HG03354 (cell line): ENCODE results near the gene RASA2.

Experiments
- ATAC-seq: cut with Tn5 transposase; IDR thresholded peaks from one replicate; pipeline ENCODE4 v1.9.1; 2021; ENCODE audit warnings: mild to moderate bottlenecking; ENCODE audit not compliant: unreplicated experiment, poor library complexity, severe bottlenecking

RASA2 gene, protein sequence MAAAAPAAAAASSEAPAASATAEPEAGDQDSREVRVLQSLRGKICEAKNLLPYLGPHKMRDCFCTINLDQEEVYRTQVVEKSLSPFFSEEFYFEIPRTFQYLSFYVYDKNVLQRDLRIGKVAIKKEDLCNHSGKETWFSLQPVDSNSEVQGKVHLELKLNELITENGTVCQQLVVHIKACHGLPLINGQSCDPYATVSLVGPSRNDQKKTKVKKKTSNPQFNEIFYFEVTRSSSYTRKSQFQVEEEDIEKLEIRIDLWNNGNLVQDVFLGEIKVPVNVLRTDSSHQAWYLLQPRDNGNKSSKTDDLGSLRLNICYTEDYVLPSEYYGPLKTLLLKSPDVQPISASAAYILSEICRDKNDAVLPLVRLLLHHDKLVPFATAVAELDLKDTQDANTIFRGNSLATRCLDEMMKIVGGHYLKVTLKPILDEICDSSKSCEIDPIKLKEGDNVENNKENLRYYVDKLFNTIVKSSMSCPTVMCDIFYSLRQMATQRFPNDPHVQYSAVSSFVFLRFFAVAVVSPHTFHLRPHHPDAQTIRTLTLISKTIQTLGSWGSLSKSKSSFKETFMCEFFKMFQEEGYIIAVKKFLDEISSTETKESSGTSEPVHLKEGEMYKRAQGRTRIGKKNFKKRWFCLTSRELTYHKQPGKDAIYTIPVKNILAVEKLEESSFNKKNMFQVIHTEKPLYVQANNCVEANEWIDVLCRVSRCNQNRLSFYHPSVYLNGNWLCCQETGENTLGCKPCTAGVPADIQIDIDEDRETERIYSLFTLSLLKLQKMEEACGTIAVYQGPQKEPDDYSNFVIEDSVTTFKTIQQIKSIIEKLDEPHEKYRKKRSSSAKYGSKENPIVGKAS

GRCh38 chr3:141486746-141487520 lies at the start of gene RASA2:
Gene RASA2 (plus strand): TSS chr3:141487027. CDS start chr3:141487084, 57 bp downstream.
- ATAC-seq: peak; percentile 63

DNA sequence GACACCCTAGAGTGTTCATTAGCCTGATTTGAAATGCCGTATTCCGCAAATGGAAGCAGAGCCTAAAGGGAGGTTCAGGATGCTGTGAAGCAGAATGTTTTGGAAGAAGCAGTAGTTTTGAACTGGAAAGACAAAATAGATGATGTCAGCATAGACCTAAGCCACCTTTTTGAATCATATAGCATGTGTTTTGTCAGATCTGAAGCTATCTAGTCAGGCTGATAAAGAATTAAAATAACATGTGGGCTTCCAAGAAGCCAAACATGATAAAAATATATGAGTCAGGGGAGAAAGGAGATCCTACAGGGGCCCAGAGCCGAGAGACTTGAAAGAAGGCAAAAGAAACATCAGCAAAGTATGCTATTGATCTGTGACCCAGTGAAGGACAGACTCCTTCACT lies 47.2 kb upstream of the RASA2 start:
- no peak for ATAC-seq

GRCh38 chr3:141440942-141441341 lies 45.9 kb upstream of the RASA2 start:
- ATAC-seq: peak; percentile 11

DNA sequence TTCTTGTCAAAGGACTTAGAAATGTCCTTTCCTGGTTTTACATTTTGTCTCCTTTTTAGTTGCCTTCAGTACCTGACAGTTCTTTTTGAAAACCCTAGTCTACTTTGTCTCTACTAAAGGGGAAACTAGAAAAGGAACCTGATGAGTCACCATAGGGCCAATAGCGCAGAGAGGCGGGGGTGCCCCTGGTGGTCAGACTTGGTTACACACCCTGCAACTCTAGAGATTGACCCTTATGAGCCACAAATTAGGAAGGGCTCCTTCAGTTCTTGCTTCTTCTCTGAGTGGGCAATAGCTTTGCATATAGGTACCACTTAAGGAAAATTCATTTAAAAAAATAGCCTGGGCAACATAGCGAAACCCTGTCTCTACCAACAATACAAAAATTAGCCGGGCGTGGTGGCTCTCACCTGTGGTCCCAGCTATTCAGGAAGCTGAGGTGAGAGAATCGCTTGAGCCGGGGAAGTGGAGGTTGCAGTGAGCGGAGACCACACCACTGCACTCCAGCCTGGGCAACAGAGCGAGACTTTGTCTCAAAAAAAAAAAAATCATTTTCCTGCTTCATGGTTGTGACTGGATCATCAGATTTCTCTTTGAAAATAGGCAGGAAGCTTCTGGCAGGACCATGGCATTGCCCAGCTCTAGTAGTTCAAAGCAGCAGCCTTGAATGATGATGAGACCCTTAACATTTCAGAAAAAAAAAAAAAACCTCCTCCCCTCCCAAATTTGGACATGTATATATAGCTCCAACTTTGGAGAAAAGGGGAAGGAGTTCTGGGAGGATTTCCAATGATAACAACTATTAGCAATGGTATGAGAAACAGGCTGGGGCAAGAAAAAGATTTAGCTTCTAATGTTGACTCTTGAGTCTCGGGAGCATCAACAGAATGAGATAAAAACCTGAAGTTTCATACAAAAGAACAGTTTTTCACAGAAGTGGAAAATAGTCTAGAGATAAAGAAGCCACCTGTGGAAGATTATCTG lies 45.2 kb upstream of the RASA2 start:
- ATAC-seq: peak; percentile 95

DNA sequence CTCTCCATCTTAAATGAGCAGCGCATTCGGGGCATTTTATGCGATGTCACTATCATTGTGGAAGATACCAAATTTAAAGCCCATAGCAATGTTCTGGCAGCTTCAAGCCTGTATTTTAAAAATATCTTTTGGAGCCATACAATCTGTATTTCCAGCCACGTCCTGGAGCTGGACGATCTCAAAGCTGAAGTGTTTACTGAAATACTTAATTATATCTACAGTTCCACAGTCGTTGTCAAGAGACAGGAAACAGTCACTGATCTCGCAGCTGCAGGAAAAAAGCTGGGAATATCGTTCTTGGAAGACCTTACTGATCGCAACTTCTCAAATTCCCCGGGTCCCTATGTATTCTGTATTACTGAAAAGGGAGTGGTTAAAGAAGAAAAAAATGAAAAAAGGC lies 44.4 kb upstream of the RASA2 start:
- ATAC-seq: no peak

GRCh38 chr3:141442914-141443313 lies 43.9 kb upstream of the RASA2 start:
- ATAC-seq: no peak

DNA sequence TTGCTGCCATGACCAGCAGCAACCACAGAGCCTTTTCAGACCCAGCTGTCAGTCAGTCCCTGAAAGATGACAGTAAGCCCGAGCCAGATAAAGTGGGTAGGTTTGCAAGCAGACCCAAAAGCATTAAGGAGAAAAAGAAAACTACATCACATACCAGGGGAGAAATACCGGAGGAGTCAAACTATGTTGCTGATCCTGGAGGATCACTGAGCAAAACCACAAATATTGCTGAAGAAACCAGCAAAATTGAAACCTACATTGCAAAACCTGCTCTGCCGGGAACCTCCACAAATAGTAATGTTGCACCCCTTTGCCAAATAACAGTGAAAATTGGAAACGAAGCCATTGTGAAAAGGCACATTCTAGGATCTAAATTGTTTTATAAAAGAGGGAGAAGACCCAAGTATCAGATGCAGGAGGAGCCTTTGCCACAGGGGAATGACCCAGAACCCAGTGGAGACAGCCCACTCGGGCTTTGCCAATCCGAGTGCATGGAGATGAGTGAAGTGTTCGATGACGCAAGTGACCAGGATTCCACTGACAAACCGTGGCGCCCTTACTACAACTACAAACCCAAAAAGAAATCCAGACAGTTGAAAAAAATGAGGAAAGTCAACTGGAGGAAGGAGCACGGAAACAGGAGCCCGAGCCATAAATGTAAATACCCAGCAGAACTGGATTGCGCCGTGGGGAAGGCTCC lies 42.1 kb upstream of the RASA2 start:
- no peak for ATAC-seq

- ATAC-seq: no peak
These were observed 40.8 kb upstream of the RASA2 start for GRCh38 chr3:141445990-141446389.

- no peak for ATAC-seq
These were observed 40.1 kb upstream of the RASA2 start for GRCh38 chr3:141446737-141447136.

DNA sequence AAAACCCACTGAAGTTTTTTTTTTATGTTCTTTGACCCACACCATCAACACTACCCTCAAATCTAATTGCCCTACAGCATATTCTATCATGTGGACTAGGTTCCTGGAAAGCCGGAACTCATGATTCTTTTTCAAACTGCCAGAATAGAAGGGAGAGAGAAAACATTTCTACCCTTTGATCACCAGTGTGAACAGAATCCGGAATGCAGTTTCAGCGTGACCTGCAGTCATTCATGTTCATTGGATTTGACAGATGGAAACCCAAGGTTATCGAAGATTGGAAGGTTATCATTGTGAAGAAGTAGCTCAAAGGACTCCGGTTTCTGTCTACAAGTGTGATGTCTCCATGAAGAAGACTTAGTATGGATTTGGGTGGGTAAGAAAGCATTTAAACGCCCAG lies 39.4 kb upstream of the RASA2 start:
- ATAC-seq: no peak

- no peak for ATAC-seq
These were observed 38.1 kb upstream of the RASA2 start for GRCh38 chr3:141448606-141449220.

DNA sequence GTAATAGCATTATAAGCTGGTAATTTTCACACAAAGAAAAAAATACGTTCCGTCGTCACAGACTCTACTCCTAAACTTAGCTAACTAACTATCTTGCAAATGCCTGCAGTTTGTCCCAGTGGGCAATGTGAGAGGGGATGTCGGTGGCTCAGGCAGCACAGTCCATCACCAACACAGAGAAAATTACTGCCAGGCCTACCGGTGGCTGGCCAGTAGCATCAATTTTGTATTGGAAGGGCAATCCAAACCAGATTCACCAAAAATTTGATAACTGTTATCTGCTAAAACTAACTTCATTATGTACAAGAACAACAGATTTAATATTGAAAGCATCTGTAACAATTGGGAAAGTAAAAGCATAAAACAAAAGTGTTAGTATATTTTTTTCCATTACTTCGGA lies 37.4 kb upstream of the RASA2 start:
- no peak for ATAC-seq

DNA sequence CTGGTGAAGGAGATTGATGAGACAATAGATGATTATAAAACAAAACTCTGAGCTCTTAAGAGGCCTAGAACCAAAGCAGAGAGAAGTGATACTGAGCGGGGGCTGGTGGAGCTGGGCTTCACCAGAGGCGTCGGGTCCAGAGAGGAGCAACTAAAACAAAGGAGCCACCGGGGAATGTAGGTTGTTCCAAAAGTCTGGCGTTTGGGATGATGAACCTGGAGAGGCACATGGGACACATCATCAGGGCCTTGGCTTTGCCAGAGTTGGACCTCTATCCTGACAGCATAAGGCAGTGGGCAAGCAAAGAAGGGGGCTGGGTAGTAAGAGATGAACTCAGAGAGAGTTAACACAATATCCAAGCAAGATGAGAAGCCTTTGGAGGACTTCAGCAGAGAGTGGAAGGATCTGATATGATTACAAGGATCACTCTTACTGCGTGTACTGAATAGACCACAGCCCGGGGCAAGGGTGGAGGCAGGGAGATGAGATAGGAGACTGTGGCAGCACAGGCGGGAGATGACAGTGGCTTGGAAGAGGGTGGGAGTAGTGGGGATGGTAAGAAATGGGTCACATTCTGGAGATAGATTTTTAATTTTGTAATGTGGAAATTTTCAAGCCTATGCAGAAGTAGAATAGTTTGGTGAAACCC lies 36.0 kb upstream of the RASA2 start:
- ATAC-seq: no peak

DNA sequence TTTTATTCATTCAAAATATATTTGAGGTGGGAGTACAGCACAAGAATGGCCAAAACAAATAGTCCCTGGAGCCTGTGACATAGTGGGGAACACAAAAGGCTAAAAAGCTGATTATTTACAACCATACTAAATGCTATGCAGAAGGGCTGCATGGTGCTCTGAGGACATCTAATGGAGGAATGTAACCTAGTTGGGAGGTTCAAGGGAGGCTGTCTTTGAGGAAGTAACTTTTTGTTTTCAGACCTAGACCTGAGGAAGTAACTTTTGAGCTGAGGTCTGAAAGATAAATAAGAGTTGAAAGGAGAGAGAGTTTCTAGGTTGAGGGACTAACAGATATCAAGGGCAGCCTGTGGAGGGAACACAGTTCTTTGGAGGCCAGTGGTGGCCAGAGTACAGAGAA lies 34.8 kb upstream of the RASA2 start:
- ATAC-seq: peak; percentile 85

DNA sequence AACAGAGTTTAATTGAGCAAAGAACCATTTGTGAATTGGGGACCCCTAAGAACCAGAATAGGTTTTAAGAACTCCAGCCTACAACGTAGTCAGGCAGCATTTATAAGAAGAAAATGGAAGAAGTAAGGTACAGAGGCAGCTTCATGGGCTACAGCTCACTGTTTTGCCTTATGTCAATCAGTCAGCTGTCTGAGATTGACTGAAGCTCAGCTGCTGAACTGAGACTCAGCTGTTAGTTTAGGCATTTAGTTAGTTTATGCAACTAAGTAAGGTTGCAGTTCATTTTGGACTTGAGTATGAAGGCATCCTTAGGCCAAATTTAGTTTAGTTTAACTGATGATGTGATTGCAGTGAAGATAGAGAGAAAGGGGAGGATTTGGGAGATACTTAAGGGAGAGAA lies 34.1 kb upstream of the RASA2 start:
- ATAC-seq: no peak

DNA sequence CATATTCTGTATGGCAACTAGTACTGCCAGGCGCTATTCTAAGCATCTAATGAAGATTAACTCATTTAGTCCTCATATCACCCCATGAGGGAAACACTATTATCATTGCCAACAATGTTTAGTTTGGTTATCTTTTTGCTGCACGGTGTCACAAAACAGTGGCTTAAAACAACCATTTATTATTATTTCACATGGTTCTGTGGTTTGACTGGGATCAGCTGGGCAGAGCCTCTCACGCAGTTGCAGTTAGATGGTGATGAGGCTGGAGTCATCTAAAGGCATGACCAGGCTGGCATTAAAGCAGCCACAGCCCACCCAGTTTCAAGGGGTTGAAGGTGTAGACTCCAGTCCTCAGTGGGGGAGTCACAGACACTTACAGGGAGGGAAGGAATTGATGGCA lies 32.8 kb upstream of the RASA2 start:
- ATAC-seq: no peak

GRCh38 chr3:141454906-141455602 lies 31.8 kb upstream of the RASA2 start:
- ATAC-seq: no peak
